HCT116 (cell line): Measurements from ENCODE around the gene HDAC7. TPM values are rescaled to one million over a fixed set of nuclear protein-coding genes. Genes with fewer than 3 reads are reported as not detected.

Experiments used
- ATAC-seq: fragments of 200-7000 bp; cut with Tn5 transposase; 2 replicates; pipeline ENCODE4 v1.9.1; 2020; ENCODE audit warnings: mild to moderate bottlenecking, moderate library complexity
- BruUV-seq: library from RNA; stranded (reverse); fragments of 400-500 nt; replicated peaks from 2 replicates; lab custom pipeline; 2021; lab: Mats Ljungman, UMichigan
- CTCF ChIA-PET: fragments of 300-600 bp; sonication (Branson Sonifier 250); formaldehyde crosslinking; loops from one replicate; lab custom pipeline; 2021; ENCODE audit warnings: antibody characterized with exemption; lab: Charles Lee
- POLR2A ChIA-PET: fragments of 300-600, 350-600 bp; sonication (Branson Sonifier 250); formaldehyde crosslinking; loops from one replicate; lab custom pipeline; 2021; ENCODE audit warnings: antibody characterized with exemption; lab: Charles Lee
- RAD21 ChIA-PET, 2 experiments: fragments of 300-600 bp; sonication (Branson Sonifier 250); formaldehyde crosslinking; loops; one replicate each; lab custom pipeline; 2023; ENCODE audit warnings: low total read pairs in 2 of 2; ENCODE audit not compliant: uncharacterized antibody in 2 of 2, unreplicated experiment in 2 of 2, low non-redundant PET in 1 of 2; lab: Charles Lee
- DNase-seq: peaks from one replicate; pipeline ENCODE4 v3.0.0-alpha.2; 2010; ENCODE audit warnings: low read depth, low spot score
- H2AFZ ChIP-seq: fragments of 200-600 bp; shearing (Covaris generic), sonication (generic); 2 replicates; pipeline ENCODE4 v1.6.1; 2017; ENCODE audit warnings: low read depth, mixed run types, mixed read lengths, antibody characterized with exemption, low read length; ENCODE audit not compliant: poor library complexity, severe bottlenecking
- H3K27ac ChIP-seq: 2 replicates; pipeline ENCODE4 v1.5.1; 2012; ENCODE audit warnings: low read depth, low read length
- H3K27me3 ChIP-seq: fragments of 200-600 bp; sonication (generic); 2 replicates; pipeline ENCODE4 v1.6.1; 2016; ENCODE audit warnings: mixed run types, low read length, mixed read lengths; ENCODE audit not compliant: insufficient read depth
- H3K36me3 ChIP-seq, 2 experiments: fragments of 200-500 bp in 1 of 2; fragments of 200-600 bp in 1 of 2; sonication (Bioruptor generic) in 1 of 2; sonication (generic) in 1 of 2; 2 replicates each; pipeline versions ENCODE4 v1.5.1 to v1.6.1; 2014 to 2016; ENCODE audit warnings: low read length in 2 of 2, inconsistent platforms in 1 of 2, mixed read lengths in 1 of 2, mixed run types in 1 of 2; ENCODE audit not compliant: insufficient read depth in 2 of 2, control insufficient read depth in 1 of 2
- H3K4me1 ChIP-seq, 2 experiments: fragments of 200-600 bp in 1 of 2; sonication (generic) in 1 of 2; 2 replicates each; pipeline versions ENCODE4 v1.5.1 to v1.6.1; 2012 to 2017; ENCODE audit warnings: low read length in 2 of 2, inconsistent platforms in 1 of 2, mild to moderate bottlenecking in 1 of 2, mixed read lengths in 1 of 2, mixed run types in 1 of 2, moderate library complexity in 1 of 2; ENCODE audit not compliant: insufficient read depth in 2 of 2, control insufficient read depth in 1 of 2
- H3K4me2 ChIP-seq: fragments of 200-600 bp; sonication (generic); 2 replicates; pipeline ENCODE4 v1.6.1; 2017; ENCODE audit warnings: mixed run types, low read length, mixed read lengths
- H3K4me3 ChIP-seq, 2 experiments: fragments of 200-600 bp in 1 of 2; sonication (generic) in 1 of 2; replicated peaks in 1 of 2; 2 replicates each; pipeline ENCODE4 v1.5.1; 2011 to 2016; ENCODE audit warnings: low read length in 2 of 2, control low read depth in 1 of 2, low read depth in 1 of 2, mild to moderate bottlenecking in 1 of 2, mixed read lengths in 1 of 2, mixed run types in 1 of 2
- H3K79me2 ChIP-seq: fragments of 200-600 bp; sonication (generic); 2 replicates; pipeline ENCODE4 v1.6.1; 2017; ENCODE audit warnings: mild to moderate bottlenecking, mixed run types, low read length, moderate library complexity, mixed read lengths; ENCODE audit not compliant: insufficient read depth
- H3K9ac ChIP-seq: fragments of 200-600 bp; sonication (generic); 2 replicates; pipeline ENCODE4 v1.6.1; 2016; ENCODE audit warnings: low read length, mixed read lengths
- H3K9me2 ChIP-seq: fragments of 200-600 bp; sonication (generic), shearing (Covaris generic); 2 replicates; pipeline ENCODE4 v1.6.1; 2017; ENCODE audit warnings: mixed run types, mild to moderate bottlenecking, moderate library complexity; ENCODE audit not compliant: insufficient read depth
- H3K9me3 ChIP-seq, 2 experiments: fragments of 200-500 bp in 1 of 2; fragments of 200-600 bp in 1 of 2; sonication (Bioruptor generic) in 1 of 2; sonication (generic) in 1 of 2; 2 replicates each; pipeline ENCODE4 v1.6.1; 2014 to 2017; ENCODE audit warnings: low read length in 2 of 2, mixed read lengths in 2 of 2, inconsistent platforms in 1 of 2, low read depth in 1 of 2, mild to moderate bottlenecking in 1 of 2, mixed run types in 1 of 2, moderate library complexity in 1 of 2; ENCODE audit not compliant: control insufficient read depth in 1 of 2, insufficient read depth in 1 of 2
- H4K20me1 ChIP-seq: fragments of 200-600 bp; sonication (generic), shearing (Covaris generic); 2 replicates; pipeline ENCODE4 v1.6.1; 2017; ENCODE audit warnings: mixed run types, mild to moderate bottlenecking, moderate library complexity; ENCODE audit not compliant: insufficient read depth
- POLR2AphosphoS5 ChIP-seq: IDR thresholded peaks from 2 replicates; pipeline ENCODE4 v1.6.1; 2011; ENCODE audit warnings: mild to moderate bottlenecking, low read depth, low read length, moderate library complexity
- RAD21 ChIP-seq: IDR thresholded peaks from 2 replicates; pipeline ENCODE4 v1.6.1; 2012; ENCODE audit warnings: low read depth, mild to moderate bottlenecking
- SIN3A ChIP-seq: IDR thresholded peaks from 2 replicates; pipeline ENCODE4 v1.6.1; 2012; ENCODE audit warnings: low read depth
- ZFX ChIP-seq: fragments of 450-650 bp; IDR thresholded peaks from 2 replicates; pipeline ENCODE4 v1.6.1; 2017
- ZNF274 ChIP-seq: fragments of 200-500 bp; sonication (Bioruptor generic); IDR thresholded peaks from 2 replicates; pipeline ENCODE4 v1.6.1; 2014; ENCODE audit warnings: mild to moderate bottlenecking, low read depth, low read length, inconsistent platforms
- intact Hi-C: fragments of 100-400 bp; cut with micrococcal nuclease; formaldehyde crosslinking; loops from 2 replicates; pipeline ENCODE4 v1.10.0; 2022
- total RNA-seq: library from RNA; stranded (reverse); gene quantifications from one replicate; pipeline ENCODE4 v1.2.1, GENCODE V29; 2021; ENCODE audit not compliant: unreplicated experiment

The HDAC7 gene
- total RNA-seq, 1 experiment from 2014 or later = 38.1 TPM

DNA sequence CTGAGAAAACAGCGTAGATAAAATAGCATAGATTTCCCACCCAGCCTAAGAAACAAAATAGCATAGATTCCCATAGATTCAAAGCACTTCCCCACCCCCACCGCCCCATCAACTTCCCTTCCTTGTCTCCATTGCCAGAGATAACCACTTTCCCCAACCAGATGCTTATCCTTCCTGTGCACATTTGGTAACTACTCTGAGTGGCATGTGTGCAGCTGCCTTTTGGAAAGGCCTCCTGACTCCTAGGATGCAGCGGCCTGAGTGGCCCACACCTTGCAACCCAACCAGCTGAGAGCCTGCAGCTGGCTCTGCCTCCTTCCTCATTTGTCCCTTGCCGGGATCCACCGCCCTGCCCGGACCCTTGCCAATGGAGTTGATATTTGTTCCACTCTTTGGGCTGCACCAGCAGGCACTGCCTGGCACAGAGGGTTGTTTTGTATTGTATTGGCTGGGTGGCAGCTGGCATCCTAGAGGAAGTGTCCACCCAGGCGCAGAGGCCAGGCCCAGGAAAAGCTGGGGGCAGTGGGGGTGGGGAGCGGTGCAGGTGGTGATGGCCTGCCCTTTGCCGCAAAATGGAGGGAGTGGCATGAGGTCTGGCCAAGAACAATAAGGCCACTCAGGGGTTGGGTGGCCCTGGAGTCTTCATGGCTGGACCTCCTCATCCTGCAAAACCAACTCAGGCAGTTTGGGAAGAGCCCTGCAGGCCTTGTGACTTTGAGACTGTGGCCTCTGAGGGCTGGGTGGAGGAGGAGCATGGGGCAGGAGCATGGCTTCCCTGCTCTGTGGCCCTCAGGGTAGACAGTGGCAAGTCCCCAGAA, 41.8 kb downstream of the HDAC7 start (continued):
- no peak for TF ChIP-seq ZFX
- TF ChIP-seq ZNF274 = no peak

DNA sequence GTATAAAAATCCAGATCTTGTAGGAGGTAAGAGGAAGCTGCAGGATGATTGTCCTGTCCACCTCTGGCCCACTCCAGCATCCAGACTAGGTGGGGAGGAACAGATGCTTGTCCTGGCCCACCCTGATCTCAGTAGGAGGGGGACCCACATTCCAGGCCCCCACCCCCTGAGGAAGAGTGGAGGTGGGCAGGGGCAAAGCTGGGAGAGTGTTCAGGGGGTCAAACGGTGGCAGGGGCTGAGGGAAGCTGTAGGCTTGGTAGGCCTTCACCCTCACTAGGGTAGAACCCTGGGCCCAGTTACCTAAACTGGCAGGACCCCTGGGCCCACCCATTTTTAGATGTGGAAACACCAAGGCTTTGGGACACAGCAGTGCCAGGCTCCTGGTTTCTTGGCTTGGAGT, 42.6 kb downstream of the HDAC7 start:
- H3K4me1 ChIP-seq = peaks cover 19 to 51% of the 10 kb centered on the region in 2 experiments
- H3K79me2 ChIP-seq = peaks cover 24% of the 10 kb centered on the region
- H3K4me3 ChIP-seq = no peak overlapping the region
- no peaks in the 10 kb centered on the region for H3K27me3 ChIP-seq
- no peak overlapping the region for H3K4me2 ChIP-seq
- H3K27ac ChIP-seq = no peak overlapping the region
- H3K9ac ChIP-seq = no peak overlapping the region
- no peak for DNase-seq
- no peaks in the 10 kb centered on the region for H4K20me1 ChIP-seq
- POLR2A ChIA-PET = no interaction called here
- BruUV-seq = no TSS peak
- peaks cover 0 to 2% of the 10 kb centered on the region in 2 experiments; a peak in 1 of 4 replicates for H3K36me3 ChIP-seq
- CTCF ChIA-PET = interaction anchor here (3.3 to 5.4 kb wide), 3 partner anchors 9 to 61 kb away, joined by 26 to 70 read pairs (median 30); no protein-coding TSS in a partner anchor
- intact Hi-C loops = loop anchor here (5.0 to 10.0 kb wide), 2 partner anchors 60 to 742 kb away; no protein-coding TSS in a partner anchor
- no peak for ATAC-seq
- H2AFZ ChIP-seq = no peak overlapping the region
- H3K9me3 ChIP-seq = no peaks in the 10 kb centered on the region
- no peaks in the 10 kb centered on the region for H3K9me2 ChIP-seq
- TF ChIP-seq SIN3A (no peak), POLR2AphosphoS5 (no peak)
- RAD21 ChIA-PET = interaction anchor here (0.9 to 1.7 kb wide), 3 partner anchors 23 to 34 kb away, joined by 3 to 6 read pairs (median 3); no protein-coding TSS in a partner anchor

DNA sequence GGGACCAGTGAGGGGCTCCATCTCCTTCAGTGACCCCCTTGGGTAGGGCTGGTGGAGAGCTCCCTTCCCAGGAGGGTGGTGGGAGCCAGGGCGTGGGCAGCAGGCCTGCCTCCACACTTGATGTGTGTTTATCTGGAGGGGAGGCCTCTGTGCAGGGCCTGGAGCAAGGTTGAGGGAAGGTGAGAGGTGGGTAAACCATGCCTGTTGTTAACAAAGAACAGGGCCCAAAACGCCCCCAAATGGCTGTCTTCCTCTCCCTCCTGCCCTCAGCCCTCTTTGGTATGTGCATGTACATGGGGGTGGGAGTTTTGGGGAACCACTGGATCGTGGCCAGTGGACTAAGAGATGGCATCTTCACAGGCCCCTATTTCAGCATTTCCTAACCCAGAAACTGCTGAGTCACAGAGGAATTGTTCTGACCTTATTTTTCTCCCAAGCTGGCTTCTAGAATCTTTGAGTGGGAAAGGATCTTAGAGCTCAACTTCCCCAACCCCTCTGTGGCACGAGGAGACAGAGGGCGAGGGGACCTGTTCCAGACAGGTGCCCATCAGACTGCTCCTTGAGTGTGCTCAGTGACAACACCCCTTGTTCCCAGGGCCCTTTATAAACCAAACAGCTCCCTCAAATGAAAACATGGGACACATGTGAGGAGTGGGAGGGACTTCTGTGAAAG, 43.1 kb downstream of the HDAC7 start:
- no peaks in the 10 kb centered on the region for H4K20me1 ChIP-seq
- intact Hi-C loops = loop anchor here (5.0 to 10.0 kb wide), 2 partner anchors 61 to 742 kb away; no protein-coding TSS in a partner anchor
- H3K79me2 ChIP-seq = peaks cover 24% of the 10 kb centered on the region
- BruUV-seq = no TSS peak
- DNase-seq (no peak), ATAC-seq (no peak)
- TF ChIP-seq RAD21 = no peak
- no peaks in the 10 kb centered on the region for H3K9me2 ChIP-seq
- no peaks in the 10 kb centered on the region for H3K36me3 ChIP-seq
- no peak overlapping the region for H3K27ac ChIP-seq
- H2AFZ ChIP-seq = no peak overlapping the region
- no peak overlapping the region for H3K4me3 ChIP-seq
- RAD21 ChIA-PET = interaction anchor here (1.0 to 1.7 kb wide), 3 partner anchors 22 to 61 kb away, joined by 3 to 6 read pairs (median 3); no protein-coding TSS in a partner anchor
- H3K9ac ChIP-seq = no peak overlapping the region
- H3K9me3 ChIP-seq = no peaks in the 10 kb centered on the region
- peaks cover 19 to 51% of the 10 kb centered on the region in 2 experiments for H3K4me1 ChIP-seq
- CTCF ChIA-PET = interaction anchor here (3.3 to 5.4 kb wide), 4 partner anchors 9 to 61 kb away, joined by 25 to 70 read pairs (median 28); no protein-coding TSS in a partner anchor
- POLR2A ChIA-PET = no interaction called here
- H3K27me3 ChIP-seq = no peaks in the 10 kb centered on the region
- no peak overlapping the region for H3K4me2 ChIP-seq
